Measurements from ENCODE around the gene VIPR2. TPM values are rescaled to one million over a fixed set of nuclear protein-coding genes. Genes with fewer than 3 reads are reported as not detected.

VIPR2 gene
- total and polyA plus RNA-seq, 2 donors: 6.9 to 22.8 TPM

DNA sequence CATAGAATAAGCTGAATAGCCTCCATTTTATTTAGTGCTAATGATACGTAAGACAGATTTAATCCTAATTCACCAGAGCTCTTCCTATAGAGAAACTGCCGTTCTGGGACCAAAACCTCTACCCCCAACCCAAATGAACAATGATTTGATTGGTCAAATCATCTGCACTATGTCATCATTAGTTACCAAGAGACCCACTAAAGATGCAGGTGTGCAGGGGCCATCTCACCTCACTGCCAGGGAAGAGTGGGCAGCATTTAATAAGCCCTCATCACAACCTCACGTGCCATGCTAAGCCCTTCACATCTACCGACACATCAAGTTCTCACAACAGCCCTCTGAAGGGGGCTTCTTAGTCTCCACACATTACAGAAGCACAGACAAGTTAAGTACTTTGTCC lies 87.0 kb downstream of the VIPR2 start:
- no peak overlapping the region for H3K27ac ChIP-seq (ENCODE audit: low read depth in 1 of 2, low read length in 1 of 2)
- peaks cover 3 to 16% of the 10 kb centered on the region in 2 donors for H3K36me3 ChIP-seq (ENCODE audit: control insufficient read depth in 2 of 2, insufficient read depth in 2 of 2, low read length in 1 of 2)
- peaks cover 0 to 7% of the 10 kb centered on the region in 2 donors for H3K27me3 ChIP-seq (ENCODE audit: control insufficient read depth in 2 of 2, insufficient read depth in 1 of 2, low read length in 1 of 2)
- H3K9me3 ChIP-seq (ENCODE audit: control insufficient read depth in 2 of 2, insufficient read depth in 1 of 2, low read length in 1 of 2): peaks cover 0 to 10% of the 10 kb centered on the region in 2 donors
- H3K4me3 ChIP-seq (ENCODE audit: low read length in 2 of 2): no peak overlapping the region
- peaks cover 0 to 15% of the 10 kb centered on the region in 2 donors for H3K4me1 ChIP-seq (ENCODE audit: control insufficient read depth in 2 of 2, insufficient read depth in 2 of 2, low read length in 2 of 2)
- 99% methylated on average over 4 of the region's 4 CpGs for WGBS
- no peak for DNase-seq (ENCODE audit: low read depth in 6 of 9, low spot score in 9 of 9)

DNA sequence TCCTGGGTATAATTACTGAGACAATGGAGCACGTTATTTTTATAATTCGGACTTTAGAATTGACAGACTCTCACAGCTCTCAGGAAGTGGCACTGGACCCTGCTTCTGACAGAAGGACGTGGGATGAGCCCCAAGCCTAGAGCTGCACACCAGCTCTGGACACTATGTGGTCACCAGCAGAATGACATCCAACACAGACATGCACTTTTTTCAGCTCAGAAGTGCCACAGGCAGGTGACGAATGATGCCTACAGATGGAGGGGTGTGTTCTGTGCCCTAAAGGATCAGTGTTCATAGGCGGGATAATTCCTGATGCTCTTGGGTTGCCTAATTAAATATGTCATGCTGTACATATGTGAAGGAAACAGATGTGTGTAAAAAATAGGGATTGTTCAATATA lies 87.9 kb downstream of the VIPR2 start:
- peaks cover 0 to 2% of the 10 kb centered on the region in 2 donors for H3K9me3 ChIP-seq (ENCODE audit: control insufficient read depth in 2 of 2, insufficient read depth in 1 of 2, low read length in 1 of 2)
- H3K4me3 ChIP-seq (ENCODE audit: low read length in 2 of 2): no peak overlapping the region
- H3K27me3 ChIP-seq (ENCODE audit: control insufficient read depth in 2 of 2, insufficient read depth in 1 of 2, low read length in 1 of 2): peaks cover 0 to 2% of the 10 kb centered on the region in 2 donors
- H3K27ac ChIP-seq (ENCODE audit: low read depth in 1 of 2, low read length in 1 of 2): no peak overlapping the region
- peaks cover 0 to 15% of the 10 kb centered on the region in 2 donors for H3K4me1 ChIP-seq (ENCODE audit: control insufficient read depth in 2 of 2, insufficient read depth in 2 of 2, low read length in 2 of 2)
- no peak for DNase-seq (ENCODE audit: low read depth in 6 of 9, low spot score in 9 of 9)
- WGBS: 89% methylated on average over 5 of the region's 5 CpGs
- H3K36me3 ChIP-seq (ENCODE audit: control insufficient read depth in 2 of 2, insufficient read depth in 2 of 2, low read length in 1 of 2): peaks cover 3 to 16% of the 10 kb centered on the region in 2 donors

- Histone ChIP-seq H3K9me3 (ENCODE audit: control insufficient read depth in 2 of 2, insufficient read depth in 1 of 2, low read length in 1 of 2) (no peaks in the 10 kb centered on the region), H3K27me3 (ENCODE audit: control insufficient read depth in 2 of 2, insufficient read depth in 1 of 2, low read length in 1 of 2) (no peaks in the 10 kb centered on the region), H3K27ac (ENCODE audit: low read depth in 1 of 2, low read length in 1 of 2) (peak overlapping the region in 1 of 2 donors; percentile 93), H3K4me1 (ENCODE audit: control insufficient read depth in 2 of 2, insufficient read depth in 2 of 2, low read length in 2 of 2) (peaks cover 21 to 31% of the 10 kb centered on the region in 2 donors), H3K36me3 (ENCODE audit: control insufficient read depth in 2 of 2, insufficient read depth in 2 of 2, low read length in 1 of 2) (peaks cover 3 to 10% of the 10 kb centered on the region in 2 donors), H3K4me3 (ENCODE audit: low read length in 2 of 2) (no peak overlapping the region)
- WGBS: 52% methylated on average over 2 of the region's 2 CpGs
- no peak for DNase-seq (ENCODE audit: low read depth in 6 of 9, low spot score in 9 of 9)
Observed at GRCh38 chr7:159051916-159052315, 92.8 kb downstream of the VIPR2 start.

DNA sequence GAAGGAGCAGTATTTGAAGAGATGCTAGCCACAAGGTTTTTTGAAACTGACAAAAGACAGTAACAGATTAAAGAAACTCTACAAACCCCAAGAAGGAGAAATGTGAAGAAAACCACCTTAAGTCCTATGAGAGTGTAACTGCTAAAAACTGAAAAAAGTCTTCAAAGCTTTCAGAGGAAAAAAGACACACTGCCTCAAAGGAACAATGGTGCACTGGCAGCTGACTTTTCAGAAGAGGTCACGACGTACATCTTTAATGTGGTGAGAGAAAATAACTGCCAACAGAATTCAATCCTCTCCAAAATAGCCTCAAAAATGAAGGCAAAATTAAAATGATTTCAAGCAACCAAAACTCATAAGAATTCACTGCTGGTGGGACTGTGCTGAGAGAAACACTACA lies 94.0 kb downstream of the VIPR2 start:
- H3K27me3 ChIP-seq (ENCODE audit: control insufficient read depth in 2 of 2, insufficient read depth in 1 of 2, low read length in 1 of 2): no peaks in the 10 kb centered on the region
- H3K36me3 ChIP-seq (ENCODE audit: control insufficient read depth in 2 of 2, insufficient read depth in 2 of 2, low read length in 1 of 2): peaks cover 3 to 6% of the 10 kb centered on the region in 2 donors
- peak overlapping the region; percentile 83 to 93 for H3K27ac ChIP-seq (ENCODE audit: low read depth in 1 of 2, low read length in 1 of 2)
- peak in 7 of 9 donors; percentile 55 to 86 (median 65) for DNase-seq (ENCODE audit: low read depth in 6 of 9, low spot score in 9 of 9)
- H3K4me3 ChIP-seq (ENCODE audit: low read length in 2 of 2): peak overlapping the region in 1 of 2 donors; percentile 14
- H3K4me1 ChIP-seq (ENCODE audit: control insufficient read depth in 2 of 2, insufficient read depth in 2 of 2, low read length in 2 of 2): peaks cover 21 to 29% of the 10 kb centered on the region in 2 donors
- WGBS: 8% methylated on average over 2 of the region's 2 CpGs
- H3K9me3 ChIP-seq (ENCODE audit: control insufficient read depth in 2 of 2, insufficient read depth in 1 of 2, low read length in 1 of 2): no peaks in the 10 kb centered on the region

DNA sequence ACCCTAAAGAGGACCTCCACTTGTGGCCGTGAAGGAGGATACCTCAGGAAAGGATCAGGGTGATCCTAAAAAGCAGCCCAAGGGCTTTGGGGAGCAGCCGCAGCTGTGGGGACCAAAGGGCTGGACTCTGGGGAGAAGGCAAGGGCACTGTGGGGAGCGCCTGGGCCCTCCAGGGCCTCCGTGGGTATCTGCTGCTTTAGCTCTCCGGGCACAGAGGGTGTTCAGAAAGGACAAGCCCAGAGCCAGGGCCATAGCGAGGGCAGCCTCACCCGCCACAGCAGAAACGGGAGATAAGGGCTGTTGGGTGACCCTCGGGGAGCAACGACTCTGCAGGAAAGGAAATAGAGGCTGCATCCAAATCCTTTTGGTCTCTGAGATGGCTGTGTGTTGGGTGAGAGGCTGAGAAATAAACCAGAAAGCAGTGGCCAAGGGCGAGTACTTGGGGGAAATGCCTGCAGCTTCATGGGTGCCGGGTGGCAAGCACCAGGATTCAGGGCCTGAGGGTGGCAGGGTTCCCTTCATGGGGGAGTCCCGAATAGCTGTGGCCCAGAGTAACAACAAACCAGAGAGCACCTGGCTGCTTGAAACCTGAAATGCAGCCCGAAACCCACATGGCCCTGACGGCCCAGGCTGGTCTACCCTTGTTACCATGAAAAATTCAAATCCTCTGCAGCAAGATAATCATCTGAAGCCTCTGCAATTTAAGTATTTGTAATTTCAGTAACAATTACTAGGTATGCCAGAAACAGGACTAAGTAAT lies 95.2 kb downstream of the VIPR2 start:
- no peaks in the 10 kb centered on the region for H3K36me3 ChIP-seq (ENCODE audit: control insufficient read depth in 2 of 2, insufficient read depth in 2 of 2, low read length in 1 of 2)
- peak in 1 of 9 donors; percentile 54 for DNase-seq (ENCODE audit: low read depth in 6 of 9, low spot score in 9 of 9)
- no peaks in the 10 kb centered on the region for H3K27me3 ChIP-seq (ENCODE audit: control insufficient read depth in 2 of 2, insufficient read depth in 1 of 2, low read length in 1 of 2)
- H3K9me3 ChIP-seq (ENCODE audit: control insufficient read depth in 2 of 2, insufficient read depth in 1 of 2, low read length in 1 of 2): no peaks in the 10 kb centered on the region
- H3K4me3 ChIP-seq (ENCODE audit: low read length in 2 of 2): no peak overlapping the region
- H3K27ac ChIP-seq (ENCODE audit: low read depth in 1 of 2, low read length in 1 of 2): peak overlapping the region; percentile 54 to 93
- H3K4me1 ChIP-seq (ENCODE audit: control insufficient read depth in 2 of 2, insufficient read depth in 2 of 2, low read length in 2 of 2): peaks cover 21 to 29% of the 10 kb centered on the region in 2 donors
- 68% methylated on average over 15 of the region's 15 CpGs for WGBS

DNA sequence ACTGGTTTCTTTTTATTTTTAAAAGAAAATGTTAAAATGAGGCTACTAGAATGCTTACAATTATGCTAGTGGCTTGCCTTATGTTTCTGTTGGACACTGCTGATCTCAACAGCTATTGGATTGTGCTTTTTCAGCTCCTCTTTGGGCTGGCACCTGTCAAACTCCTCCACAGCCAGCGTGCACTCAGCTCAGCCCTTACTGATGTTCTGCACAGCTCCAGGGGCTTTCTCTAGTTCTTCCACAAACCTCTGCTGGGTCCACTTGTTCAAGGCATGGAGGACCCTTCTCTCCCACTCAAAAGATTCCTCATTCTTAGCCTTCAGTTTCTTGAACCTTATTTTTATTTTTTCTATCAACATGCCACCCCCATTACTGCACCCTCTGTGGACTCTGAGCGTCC lies 96.0 kb downstream of the VIPR2 start:
- no peaks in the 10 kb centered on the region for H3K27me3 ChIP-seq (ENCODE audit: control insufficient read depth in 2 of 2, insufficient read depth in 1 of 2, low read length in 1 of 2)
- no peak overlapping the region for H3K4me3 ChIP-seq (ENCODE audit: low read length in 2 of 2)
- WGBS: 60% methylated on average over 2 of the region's 2 CpGs
- H3K4me1 ChIP-seq (ENCODE audit: control insufficient read depth in 2 of 2, insufficient read depth in 2 of 2, low read length in 2 of 2): peaks cover 21 to 25% of the 10 kb centered on the region in 2 donors
- H3K36me3 ChIP-seq (ENCODE audit: control insufficient read depth in 2 of 2, insufficient read depth in 2 of 2, low read length in 1 of 2): peaks cover 0 to 3% of the 10 kb centered on the region in 2 donors
- DNase-seq (ENCODE audit: low read depth in 6 of 9, low spot score in 9 of 9): peak in 1 of 9 donors; percentile 47
- peaks cover 0 to 4% of the 10 kb centered on the region in 2 donors for H3K9me3 ChIP-seq (ENCODE audit: control insufficient read depth in 2 of 2, insufficient read depth in 1 of 2, low read length in 1 of 2)
- peak overlapping the region in 1 of 2 donors; percentile 38 for H3K27ac ChIP-seq (ENCODE audit: low read depth in 1 of 2, low read length in 1 of 2)

DNA sequence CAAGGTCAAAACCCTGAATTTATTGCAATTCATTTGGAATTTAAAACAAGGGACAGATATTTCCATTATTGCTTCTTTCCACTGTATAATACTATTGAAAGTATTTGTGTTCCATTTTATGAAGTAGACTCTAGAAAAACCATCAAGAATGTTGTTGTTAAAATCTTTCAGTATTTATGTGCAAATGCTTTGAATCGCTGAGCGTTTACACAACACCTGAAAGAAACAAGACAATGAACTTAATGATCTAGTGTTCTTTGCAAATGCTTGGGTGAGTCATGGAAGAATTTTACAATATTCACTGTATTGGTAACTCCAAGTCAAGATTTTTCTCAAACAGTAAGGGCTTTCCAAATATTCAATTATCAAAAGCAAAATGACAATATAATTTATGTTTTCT lies 97.1 kb downstream of the VIPR2 start:
- no peak overlapping the region for H3K27ac ChIP-seq (ENCODE audit: low read depth in 1 of 2, low read length in 1 of 2)
- peaks cover 3 to 12% of the 10 kb centered on the region in 2 donors for H3K36me3 ChIP-seq (ENCODE audit: control insufficient read depth in 2 of 2, insufficient read depth in 2 of 2, low read length in 1 of 2)
- WGBS: 82% methylated on average over 2 of the region's 2 CpGs
- peaks cover 21 to 25% of the 10 kb centered on the region in 2 donors for H3K4me1 ChIP-seq (ENCODE audit: control insufficient read depth in 2 of 2, insufficient read depth in 2 of 2, low read length in 2 of 2)
- H3K27me3 ChIP-seq (ENCODE audit: control insufficient read depth in 2 of 2, insufficient read depth in 1 of 2, low read length in 1 of 2): no peaks in the 10 kb centered on the region
- no peak overlapping the region for H3K4me3 ChIP-seq (ENCODE audit: low read length in 2 of 2)
- DNase-seq (ENCODE audit: low read depth in 6 of 9, low spot score in 9 of 9): no peak
- H3K9me3 ChIP-seq (ENCODE audit: control insufficient read depth in 2 of 2, insufficient read depth in 1 of 2, low read length in 1 of 2): peaks cover 3 to 11% of the 10 kb centered on the region in 2 donors

DNA sequence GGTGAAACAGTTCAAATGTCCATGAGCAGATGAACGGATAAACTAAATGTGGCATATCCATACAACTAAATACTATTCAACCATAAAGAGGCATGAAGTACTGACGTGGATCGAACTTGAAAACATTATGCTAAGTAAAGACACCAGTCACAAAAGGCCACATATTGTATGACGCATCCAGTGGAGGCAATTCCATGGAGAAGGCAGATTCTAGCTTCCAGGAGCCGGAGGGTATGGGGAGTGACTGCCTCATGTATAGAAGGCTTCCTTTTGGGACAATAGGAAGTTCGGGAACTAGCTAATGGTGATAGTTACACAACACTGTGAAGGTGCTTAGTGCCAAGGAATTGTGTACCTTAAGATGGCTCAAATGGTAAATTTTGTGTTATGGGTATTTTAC lies 98.4 kb downstream of the VIPR2 start:
- WGBS: 97% methylated on average over 6 of the region's 6 CpGs

DNA sequence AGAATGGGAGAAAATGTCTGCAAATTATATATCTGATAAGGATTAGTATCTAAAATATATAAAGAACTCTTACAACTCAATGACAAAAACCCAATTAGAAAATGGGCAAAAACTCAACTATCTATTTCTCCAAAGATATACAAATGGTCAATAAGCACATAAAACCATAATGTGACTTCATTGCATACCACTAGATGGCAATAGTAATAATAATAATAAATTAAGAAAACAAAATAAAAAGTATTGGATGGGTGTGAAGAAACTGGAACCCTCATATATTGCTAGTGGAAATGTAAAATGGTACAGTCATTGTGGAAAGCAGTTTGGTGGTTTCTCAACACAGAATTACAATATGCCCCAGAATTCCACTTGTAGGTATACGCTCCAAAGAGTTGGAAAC lies 98.8 kb downstream of the VIPR2 start:
- Histone ChIP-seq H3K4me1 (ENCODE audit: control insufficient read depth in 2 of 2, insufficient read depth in 2 of 2, low read length in 2 of 2) (peaks cover 20 to 22% of the 10 kb centered on the region in 2 donors), H3K4me3 (ENCODE audit: low read length in 2 of 2) (no peak overlapping the region), H3K36me3 (ENCODE audit: control insufficient read depth in 2 of 2, insufficient read depth in 2 of 2, low read length in 1 of 2) (peaks cover 20 to 26% of the 10 kb centered on the region in 2 donors), H3K27ac (ENCODE audit: low read depth in 1 of 2, low read length in 1 of 2) (no peak overlapping the region), H3K9me3 (ENCODE audit: control insufficient read depth in 2 of 2, insufficient read depth in 1 of 2, low read length in 1 of 2) (peaks cover 3 to 21% of the 10 kb centered on the region in 2 donors), H3K27me3 (ENCODE audit: control insufficient read depth in 2 of 2, insufficient read depth in 1 of 2, low read length in 1 of 2) (no peaks in the 10 kb centered on the region)
- 98% methylated on average over 1 of the region's 1 CpG for WGBS
- no peak for DNase-seq (ENCODE audit: low read depth in 6 of 9, low spot score in 9 of 9)

More for the DNA sequence above, 98.4 kb downstream of the VIPR2 start:
- DNase-seq (ENCODE audit: low read depth in 6 of 9, low spot score in 9 of 9): no peak
- peaks cover 16 to 22% of the 10 kb centered on the region in 2 donors for H3K36me3 ChIP-seq (ENCODE audit: control insufficient read depth in 2 of 2, insufficient read depth in 2 of 2, low read length in 1 of 2)
- H3K4me3 ChIP-seq (ENCODE audit: low read length in 2 of 2): no peak overlapping the region
- no peaks in the 10 kb centered on the region for H3K27me3 ChIP-seq (ENCODE audit: control insufficient read depth in 2 of 2, insufficient read depth in 1 of 2, low read length in 1 of 2)
- H3K27ac ChIP-seq (ENCODE audit: low read depth in 1 of 2, low read length in 1 of 2): no peak overlapping the region
- H3K9me3 ChIP-seq (ENCODE audit: control insufficient read depth in 2 of 2, insufficient read depth in 1 of 2, low read length in 1 of 2): peaks cover 3 to 17% of the 10 kb centered on the region in 2 donors
- H3K4me1 ChIP-seq (ENCODE audit: control insufficient read depth in 2 of 2, insufficient read depth in 2 of 2, low read length in 2 of 2): peaks cover 21 to 25% of the 10 kb centered on the region in 2 donors

Measured in thymus (tissue), 11 donors.